GM18907 (cell line): ENCODE measurements around the gene SRC.

Source experiments
- ATAC-seq: cut with Tn5 transposase; IDR thresholded peaks from one replicate; pipeline ENCODE4 v1.9.1; 2021; ENCODE audit warnings: mild to moderate bottlenecking, moderate library complexity; ENCODE audit not compliant: unreplicated experiment

The SRC gene

DNA sequence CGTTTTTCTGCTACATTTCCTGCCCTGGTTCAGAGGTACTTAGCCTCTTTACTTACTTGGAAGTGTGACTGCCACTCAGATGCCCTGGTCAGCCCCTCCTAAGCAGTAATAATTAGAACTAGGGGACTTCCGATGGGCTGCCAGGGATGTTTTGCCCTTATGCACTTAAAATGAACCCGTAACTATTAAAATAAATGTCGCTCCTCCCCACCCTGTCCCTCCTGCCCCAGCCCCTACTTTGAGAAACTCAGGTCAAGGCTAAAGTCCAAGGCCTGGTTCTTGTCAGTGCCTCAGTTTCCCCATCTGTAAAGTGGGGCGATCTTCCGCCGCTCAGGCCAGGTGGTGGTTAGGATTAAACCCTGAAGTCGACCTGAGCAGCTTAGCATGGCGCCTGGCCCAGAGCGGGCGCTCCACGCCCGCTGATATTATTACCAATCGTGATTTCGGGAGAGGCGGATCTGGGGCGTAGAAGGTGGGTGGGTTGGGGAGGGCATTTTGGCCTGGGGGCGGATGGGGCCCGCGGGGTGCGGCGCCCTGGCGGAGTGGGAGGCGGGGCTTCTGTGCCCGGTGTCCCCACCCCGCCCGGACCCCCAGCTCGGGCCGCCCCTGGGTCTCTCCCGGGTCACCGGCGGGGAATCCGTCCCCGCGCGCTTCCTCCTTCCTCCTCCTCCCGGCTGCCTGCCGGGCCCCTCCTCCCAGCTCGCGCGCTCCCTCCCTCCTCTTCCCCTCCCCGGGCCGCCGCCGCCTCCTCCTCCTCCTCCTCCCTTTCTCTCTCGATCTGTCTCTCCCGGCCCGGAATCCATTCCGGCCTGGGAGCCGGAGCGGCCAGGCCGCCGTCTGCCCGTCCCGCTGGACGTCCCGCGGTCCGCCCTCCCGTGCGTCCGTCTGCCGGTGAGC lies at the start of gene SRC:
TSS of gene SRC (plus strand) at position 802 of the 897 bp plus-strand sequence. CDS start 38,014 bp downstream, outside the sequence.
- peak; percentile 41 for ATAC-seq

DNA sequence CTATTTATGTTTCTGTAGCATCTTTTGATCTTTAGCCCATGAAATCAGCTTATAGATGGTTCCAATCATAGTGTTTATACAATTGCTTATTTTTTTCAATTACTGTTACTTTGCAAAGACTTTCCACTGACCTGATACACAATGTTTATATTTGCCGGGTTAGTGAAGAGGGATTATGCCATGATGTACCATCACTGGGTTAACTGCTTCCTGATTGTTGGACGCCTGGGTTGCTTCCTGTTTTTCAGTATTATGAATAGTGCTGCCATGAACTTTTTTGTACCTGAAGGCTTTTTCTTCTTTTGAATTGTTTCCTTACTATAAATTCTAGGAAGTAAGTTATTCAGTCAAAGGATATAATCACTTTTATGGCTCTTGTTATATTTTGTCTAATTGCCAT lies 49.6 kb upstream of the SRC start:
- no peak for ATAC-seq

DNA sequence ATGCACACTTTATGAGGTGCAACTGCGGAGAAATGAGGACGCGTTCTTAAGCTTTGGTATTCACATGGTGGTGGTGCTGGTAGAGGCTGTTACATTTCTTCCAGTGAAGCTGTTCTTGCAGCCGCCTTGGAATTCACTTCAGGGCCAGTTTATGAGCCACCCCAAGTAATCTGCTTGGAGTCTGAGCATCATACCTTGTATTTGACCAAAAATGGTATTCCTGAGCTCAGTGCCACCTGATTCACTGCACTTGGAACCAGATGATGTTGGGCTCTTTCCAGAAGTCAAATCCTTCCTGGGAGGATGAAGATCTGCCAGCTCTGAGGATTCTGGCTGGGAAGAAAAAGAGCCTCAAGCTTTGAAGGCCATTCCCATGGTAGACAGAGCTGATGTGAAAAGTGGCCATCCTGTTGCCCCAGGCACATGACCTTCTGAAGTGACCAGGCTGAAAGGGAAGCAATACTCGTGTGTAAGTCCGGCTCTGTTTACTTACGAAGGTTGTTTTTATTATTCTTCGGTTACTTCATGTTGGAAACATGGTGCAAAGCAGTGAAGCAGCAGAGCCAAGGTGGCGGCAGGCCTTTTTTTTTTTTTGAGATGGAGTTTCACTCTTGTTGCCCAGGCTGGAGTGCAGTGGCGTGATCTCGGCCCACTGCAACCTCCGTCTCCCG lies 48.7 kb upstream of the SRC start:
- no peak for ATAC-seq

DNA sequence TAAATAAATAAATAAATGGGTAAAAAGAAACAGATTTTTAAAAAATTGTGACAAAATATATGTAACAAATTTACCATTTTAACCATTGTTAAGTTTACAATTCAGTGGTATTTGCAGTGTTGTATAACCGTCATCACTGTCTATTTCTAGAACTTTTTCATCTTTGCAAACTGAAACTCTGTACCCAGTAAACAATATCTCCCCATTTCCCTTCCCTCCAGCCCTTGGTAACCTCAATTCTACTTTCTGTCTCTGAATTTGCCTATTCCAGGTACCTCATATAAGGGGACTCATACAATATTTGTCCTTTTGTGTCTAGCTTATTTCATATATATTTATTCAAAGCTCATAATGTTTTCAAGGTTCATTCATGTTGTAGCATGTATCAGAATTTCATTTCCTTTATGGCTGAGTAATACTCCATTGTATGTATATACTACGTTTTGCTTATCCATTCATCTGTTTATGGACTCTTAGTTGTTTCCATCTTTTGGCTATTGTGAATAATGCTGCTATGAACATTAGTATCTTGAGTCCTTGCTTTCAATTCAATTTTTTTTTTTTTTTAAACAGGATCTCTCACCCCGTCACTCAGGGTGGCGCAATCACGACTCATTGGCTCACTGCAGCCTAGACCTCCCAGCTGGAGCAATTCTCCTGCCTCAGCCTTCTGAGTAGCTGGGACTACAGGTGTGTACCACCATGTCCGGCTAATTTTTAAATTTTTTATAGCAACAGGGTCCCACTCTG lies 47.6 kb upstream of the SRC start:
- no peak for ATAC-seq

DNA sequence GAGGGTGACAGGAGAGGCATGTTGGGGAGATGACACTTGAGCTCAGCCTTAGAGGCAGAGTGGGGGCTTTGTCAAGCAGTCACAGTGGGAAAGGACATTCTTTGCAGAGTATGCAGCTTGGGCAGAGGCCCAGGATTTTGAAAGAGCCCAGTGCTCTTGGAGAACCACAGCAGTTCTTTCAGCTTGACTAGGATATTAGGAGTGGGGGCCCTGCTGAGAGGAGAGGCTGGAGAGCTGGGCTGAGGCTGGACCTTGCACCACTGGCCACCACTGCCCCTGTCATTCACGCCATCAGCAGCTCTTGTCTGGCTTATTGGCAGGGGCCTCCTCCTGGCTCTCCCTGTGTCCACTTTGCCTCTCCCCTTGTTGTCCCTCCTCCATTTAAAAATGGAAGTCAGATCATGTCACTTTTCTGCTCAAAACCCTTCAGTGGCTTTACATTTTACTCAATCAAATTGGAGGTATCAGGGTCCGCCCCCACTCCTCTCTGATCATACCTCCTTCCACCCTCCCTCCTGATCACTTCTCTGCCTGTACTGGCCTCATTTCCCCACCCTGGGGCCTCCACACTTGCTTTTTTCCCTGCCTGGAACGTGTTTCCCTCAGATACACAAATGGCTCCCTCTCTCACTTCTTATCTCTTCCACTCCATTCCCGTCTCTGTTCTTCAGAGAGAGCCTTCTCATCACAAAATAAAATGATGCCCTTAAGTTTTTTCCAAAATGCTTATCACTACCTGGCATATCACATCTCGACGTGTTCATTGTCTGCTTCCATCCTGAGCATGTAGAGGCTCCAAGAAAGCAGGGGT lies 46.0 kb upstream of the SRC start:
- no peak for ATAC-seq

DNA sequence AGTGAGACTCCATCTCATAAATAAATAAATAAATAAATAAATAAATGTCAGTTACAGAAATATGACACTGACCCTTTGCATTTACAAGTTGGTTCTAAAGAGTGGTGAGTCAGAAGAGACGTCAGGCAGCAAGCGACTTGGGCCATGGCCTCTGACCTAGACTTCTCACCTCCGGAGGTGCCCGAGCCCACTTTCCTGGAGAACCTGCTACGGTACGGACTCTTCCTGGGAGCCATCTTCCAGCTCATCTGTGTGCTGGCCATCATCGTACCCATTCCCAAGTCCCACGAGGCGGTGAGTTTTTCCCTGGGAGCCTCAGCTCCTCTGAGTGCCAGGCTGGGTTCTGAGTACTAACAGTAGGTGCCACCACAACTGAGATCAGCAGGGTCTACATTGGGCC lies 44.8 kb upstream of the SRC start:
- no peak for ATAC-seq

DNA sequence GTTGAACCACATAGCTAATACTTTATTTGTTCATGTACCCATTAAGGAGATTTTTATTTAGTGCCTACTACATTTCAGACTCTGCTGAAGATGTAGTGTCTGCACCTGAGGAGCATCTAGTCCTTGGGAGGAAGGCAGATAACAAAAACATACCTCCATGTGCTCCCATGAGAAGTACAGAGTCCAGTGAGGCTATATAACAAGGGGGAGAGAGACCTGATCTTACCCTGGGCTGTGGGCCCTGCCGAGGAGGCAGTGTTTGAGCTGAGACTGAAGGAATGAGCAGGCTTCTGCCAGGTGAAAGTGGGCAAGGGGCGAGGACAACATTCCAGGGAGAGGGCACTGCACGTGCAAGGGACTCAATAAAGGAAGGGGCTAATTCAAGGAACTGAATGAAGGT lies 44.4 kb upstream of the SRC start:
- ATAC-seq, result no peak

DNA sequence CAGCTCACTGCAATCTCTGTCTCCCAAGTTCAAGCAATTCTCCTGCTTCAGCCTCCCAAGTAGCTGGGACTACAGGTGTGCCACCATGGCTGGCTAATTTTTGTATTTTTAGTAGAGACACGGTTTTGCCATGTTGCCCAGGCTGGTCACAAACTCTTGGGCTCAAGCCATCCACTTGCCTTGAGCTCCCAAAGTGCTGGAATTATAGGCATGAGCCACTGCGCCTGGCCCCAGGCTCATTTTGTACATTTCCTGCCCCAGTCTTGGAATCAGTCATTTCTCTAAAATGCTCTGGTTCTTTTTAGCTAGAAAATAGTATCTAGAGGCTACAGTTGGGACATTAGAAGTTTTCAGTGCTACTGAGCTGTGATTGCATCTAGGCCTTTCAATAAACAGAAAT lies 43.0 kb upstream of the SRC start:
- ATAC-seq, result no peak

DNA sequence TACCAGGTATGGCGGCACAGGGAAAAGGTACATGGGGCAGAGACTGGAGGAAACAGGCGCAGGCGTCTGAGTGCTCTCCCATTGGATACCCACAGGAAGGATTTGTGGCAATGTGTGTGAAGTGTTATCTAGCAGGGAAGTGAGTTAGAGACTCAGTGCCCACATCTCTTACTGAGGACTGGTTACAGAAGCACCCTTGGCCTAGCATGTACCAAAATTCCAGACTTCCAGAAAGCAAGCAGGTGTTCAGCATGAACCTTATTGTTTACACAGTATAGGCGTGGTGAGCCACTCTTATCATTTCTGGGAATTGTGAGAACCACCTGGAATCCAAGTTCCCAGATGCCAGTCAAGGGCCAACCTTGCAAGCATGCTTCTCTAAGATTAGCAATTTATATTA lies 42.3 kb upstream of the SRC start:
- no peak for ATAC-seq

DNA sequence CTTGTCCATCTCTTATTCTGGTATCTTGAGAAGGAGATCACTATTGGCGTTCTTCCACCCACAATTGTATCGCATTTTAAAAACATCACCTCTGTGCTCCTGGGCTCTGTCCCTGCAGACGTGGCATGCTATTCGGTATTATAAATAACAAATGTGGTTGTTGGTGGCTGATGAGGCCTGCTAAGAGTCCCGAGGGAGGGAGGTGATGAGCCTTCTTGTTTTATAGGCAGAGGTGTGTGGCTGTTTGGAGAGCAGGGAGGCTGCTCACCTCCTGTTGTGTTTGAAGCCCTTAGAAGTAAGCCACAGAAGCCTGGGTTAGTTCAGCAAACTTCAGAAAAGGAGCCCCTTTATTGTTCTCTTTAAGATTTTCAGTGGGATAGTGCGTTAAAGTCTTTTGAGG lies 40.9 kb upstream of the SRC start:
- ATAC-seq, result no peak

DNA sequence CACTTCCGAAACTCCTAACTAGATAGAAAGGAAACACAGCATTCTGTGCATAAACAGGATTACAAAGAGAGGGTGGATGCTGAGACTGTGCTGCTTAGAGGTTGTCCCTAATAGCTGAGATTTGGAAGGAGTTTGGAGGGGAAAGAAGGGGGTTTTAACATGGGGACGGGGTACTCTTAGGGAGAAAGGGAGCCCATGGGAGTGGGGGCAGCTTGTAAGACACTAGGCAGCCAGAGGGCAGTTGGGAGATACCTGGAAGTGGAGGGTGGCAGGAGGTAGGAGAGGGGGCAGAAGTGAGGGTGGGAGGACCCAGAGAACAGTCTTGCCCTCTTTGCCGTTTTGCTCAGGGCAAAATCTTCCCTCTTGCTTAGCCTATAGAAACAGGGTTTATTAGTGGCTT lies 40.1 kb upstream of the SRC start:
- no peak for ATAC-seq

DNA sequence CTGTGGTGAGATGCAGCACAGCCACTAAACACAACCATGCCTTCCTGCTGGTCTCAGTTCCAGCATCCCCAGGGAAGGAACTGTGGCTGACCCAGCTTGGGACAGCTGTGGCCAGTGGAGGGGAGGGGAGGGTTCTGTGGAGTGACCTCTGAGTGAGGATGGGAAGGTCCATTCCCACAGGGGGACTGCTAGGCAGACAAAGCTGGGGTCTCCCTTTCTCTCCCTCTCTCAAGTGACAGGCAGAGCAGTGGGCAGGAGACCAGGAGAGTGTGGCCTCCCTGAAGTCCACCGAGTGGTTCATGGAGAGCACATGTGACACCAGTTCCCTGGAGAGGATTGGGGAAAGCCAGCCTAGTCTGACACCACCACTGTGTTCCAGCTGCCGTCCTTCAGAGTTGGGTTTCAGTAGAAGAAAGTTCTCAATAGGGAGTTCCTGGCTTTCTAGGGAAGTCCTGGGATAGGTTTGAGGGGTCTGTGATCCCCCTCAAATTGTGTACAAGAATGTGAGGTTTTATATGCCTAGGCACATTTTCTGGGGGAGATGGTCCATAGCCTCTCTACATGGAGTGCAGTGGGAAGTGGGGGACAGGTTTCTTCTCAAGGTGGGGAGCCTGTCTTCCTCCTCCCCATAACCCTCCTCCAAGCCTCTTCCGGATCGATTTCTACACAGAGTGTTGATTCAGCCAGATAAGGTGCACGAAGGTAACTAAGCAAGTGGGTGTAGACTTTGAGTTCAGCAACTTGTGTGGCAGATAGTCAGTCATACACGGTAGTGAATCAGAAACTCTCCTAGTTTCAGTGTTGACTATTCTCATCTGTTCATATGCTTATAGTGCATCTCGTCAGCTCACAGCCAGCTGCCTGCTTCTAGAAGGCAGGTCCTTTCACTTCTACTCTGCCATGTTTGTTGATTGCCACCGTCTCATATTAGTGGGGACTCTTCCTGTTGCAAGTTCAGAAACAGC lies 37.6 kb upstream of the SRC start:
- peak; percentile 82 for ATAC-seq

DNA sequence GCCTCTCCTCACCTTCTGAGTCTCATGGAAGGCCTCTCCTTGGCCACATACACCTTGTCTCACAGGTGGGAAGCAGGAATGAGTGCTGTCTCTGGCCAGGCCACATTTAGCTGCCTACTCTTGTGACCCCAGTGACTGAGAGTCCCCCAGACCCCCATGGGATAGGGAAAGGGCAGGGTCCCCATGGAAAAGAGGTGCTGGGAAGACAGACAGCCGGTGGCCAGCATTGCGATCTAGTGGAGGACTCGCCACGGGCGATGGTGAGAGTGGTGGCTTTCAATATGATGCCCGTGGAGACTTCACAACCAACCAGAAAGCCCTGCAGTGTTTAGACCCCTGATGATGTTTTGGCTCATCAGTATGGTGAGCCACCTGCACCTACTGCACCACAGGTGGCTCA lies 36.6 kb upstream of the SRC start:
- ATAC-seq, result no peak

DNA sequence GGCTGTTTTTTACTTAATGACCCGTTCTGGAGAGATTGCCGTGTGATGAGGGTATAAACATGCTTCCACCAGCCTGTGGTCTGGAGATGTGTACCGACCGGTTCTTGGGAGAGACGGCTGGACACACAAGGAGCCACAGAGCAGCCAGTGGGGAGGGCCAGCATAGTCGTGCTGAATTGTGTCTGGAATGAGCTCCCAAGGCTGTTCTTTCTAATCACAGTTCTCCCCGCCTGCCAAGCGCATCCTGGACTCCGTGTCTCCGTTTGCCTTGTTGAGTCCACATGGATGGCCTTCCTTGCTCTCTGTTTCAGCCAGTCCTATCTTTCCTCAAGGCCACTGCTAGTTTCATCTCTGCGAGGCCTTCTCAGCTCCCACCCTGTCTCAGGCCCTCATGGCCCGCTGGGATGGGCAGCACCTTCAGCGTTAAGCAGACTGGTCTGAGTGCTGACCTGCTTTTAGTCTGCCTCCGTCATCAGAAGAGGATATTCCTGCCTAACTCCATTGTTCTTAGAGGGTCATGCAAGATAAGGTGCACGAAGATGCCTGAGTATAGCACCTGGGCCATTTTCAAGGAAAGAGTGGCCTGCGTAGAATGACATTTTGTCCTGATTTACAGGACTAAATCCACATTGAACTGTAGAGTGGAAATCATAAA lies 35.9 kb upstream of the SRC start:
- ATAC-seq, result no peak

DNA sequence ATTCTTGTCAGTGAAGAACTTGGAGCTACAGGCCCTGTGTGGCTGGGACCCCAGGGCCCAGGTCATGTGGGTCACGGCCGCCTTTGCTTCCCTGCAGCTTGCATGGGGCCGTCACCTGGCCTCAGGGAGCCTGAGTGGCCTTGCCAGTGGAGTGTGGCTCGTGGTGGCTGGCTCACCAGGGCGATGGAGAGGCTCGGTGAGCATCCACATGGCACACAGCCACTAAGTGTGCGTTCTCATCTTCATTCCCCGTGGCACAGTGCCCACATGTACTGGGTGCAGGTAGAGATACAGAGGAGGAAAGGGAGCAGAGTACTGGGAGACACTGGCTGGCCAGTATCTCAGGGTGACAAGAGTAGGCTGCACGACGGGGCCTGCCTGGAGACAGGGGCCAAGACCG lies 35.0 kb upstream of the SRC start:
- ATAC-seq, result no peak

DNA sequence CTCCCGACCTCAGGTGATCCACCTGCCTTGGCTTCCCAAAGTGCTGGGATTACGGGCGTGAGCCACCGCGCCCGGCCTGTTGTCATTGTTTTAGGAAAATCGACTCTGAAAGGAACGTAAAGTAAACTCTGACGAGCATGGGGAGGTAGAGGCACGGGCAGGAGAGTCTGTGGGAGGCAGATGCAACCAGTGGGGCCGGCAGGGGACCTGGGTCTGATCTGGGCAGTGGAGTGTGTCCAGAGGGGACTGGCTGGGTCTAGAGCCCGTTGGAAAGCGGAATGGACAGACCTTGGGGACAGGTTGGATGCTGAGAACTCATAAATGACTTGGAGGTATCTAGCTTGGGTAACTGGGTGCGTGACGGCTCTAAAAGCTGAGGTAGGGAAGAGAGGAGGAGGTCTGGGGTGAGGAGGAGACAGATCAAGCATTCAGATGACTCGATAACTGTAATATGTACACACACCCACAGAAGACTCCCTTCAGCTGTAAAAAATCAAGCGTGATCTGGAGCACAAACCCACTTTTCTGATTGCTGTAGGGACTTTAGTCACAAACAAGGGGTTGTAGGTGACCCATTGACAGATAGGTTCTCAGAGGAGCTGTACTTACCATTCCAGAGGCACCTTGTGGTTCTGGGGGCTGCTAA lies 34.1 kb upstream of the SRC start:
- ATAC-seq, result no peak

DNA sequence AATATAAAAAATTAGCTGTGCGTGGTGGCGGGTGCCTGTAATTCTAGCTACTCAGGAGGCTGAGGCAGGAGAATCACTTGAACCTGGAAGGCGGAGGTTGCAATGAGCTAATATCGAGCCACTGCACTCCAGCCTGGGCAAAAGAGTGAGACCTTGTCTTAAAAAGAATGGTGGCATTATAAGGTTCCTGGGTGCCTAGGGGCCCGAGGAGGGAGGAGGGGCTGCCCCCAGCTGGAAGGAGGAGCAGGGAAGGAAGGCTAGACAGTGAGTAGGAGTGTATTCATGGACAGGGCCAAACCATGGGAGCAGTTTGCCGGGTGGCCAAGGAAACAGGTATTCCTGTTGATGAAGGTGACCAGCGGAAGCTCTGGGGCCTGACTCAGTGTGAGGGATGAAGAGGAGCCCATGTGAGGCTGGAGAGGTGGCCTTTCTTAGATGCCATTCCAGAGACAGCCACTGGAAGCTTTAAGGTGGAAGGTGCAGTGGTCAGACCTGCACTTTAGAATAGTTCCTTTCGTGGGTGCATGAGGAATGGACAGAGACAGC lies 32.3 kb upstream of the SRC start:
- no peak for ATAC-seq

DNA sequence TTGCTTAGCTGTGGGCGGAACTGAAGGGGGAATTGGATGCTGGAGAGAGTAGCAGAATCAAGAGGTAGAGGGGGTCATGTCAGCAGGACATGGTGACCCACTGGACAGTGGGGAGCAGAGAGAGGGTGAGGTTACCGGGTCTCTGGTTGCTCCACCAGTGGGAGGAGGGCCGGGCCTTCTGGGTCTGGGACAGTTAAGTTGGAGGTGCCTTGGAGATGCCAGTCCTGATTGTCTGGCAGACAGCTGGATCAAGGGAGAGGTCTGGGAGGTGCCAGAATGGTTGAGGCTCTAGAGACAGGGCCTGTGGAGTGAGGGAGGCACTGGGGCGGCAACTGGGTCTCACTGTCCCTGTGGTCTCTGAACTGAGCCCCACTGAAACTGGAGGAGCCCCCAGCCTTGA lies 31.8 kb upstream of the SRC start:
- no peak for ATAC-seq
